Middle frontal gyrus (tissue), 1 donor: ENCODE measurements around the gene CHTF18.
"Not testable (repeated sequence)": the region's sequence is repeated elsewhere in the genome, so short reads cannot be mapped to it uniquely, and the experiment has no call there.

ENCODE experiments used
- DNase-seq: peaks from one replicate; pipeline ENCODE4 v3.0.0-alpha.2; 2015; ENCODE audit warnings: low spot score; ENCODE audit errors: extremely low spot score

CHTF18 gene

GRCh38 chr16:775236-775796 lies 13.1 kb upstream of the CHTF18 start:
- DNase-seq: no peak

- DNase-seq: not testable (repeated sequence)
Observed at GRCh38 chr16:776298-776697, 12.1 kb upstream of the CHTF18 start.

GRCh38 chr16:776824-777223 lies 11.6 kb upstream of the CHTF18 start:
- DNase-seq: no peak

GRCh38 chr16:777826-778225 lies 10.6 kb upstream of the CHTF18 start:
- no peak for DNase-seq

GRCh38 chr16:778447-778846 lies 10.0 kb upstream of the CHTF18 start:
- DNase-seq: no peak

GRCh38 chr16:778909-779527 lies 9.4 kb upstream of the CHTF18 start:
- no peak for DNase-seq

GRCh38 chr16:779561-779960 lies 8.9 kb upstream of the CHTF18 start:
- no peak for DNase-seq

GRCh38 chr16:780296-780695 lies 8.1 kb upstream of the CHTF18 start:
- DNase-seq: no peak

GRCh38 chr16:781346-782010 lies 6.9 kb upstream of the CHTF18 start:
- no peak for DNase-seq

GRCh38 chr16:782258-782657 lies 6.2 kb upstream of the CHTF18 start:
- no peak for DNase-seq

- DNase-seq: no peak
Observed at GRCh38 chr16:782766-783403, 5.5 kb upstream of the CHTF18 start.

GRCh38 chr16:783404-784161 lies 4.8 kb upstream of the CHTF18 start:
- no peak for DNase-seq

- DNase-seq: no peak
Observed at GRCh38 chr16:784431-784830, 4.0 kb upstream of the CHTF18 start.

- DNase-seq: no peak
Observed at GRCh38 chr16:785563-786535, 2.6 kb upstream of the CHTF18 start.

- no peak for DNase-seq
Observed at GRCh38 chr16:787321-787966, 976 bp upstream of the CHTF18 start.

- no peak for DNase-seq
Observed at GRCh38 chr16:787978-788398, 432 bp upstream of the CHTF18 start, which contains the start of gene RPUSD1. Gene RPUSD1, minus strand, starts transcription at chr16:788381. Its CDS starts 644 bp downstream, at chr16:787737.

GRCh38 chr16:789191-789850 lies 901 bp downstream of the CHTF18 start:
- DNase-seq: no peak

- no peak for DNase-seq
Observed at GRCh38 chr16:790086-790485, 1.7 kb downstream of the CHTF18 start.

GRCh38 chr16:791131-791530 lies 2.7 kb downstream of the CHTF18 start:
- no peak for DNase-seq
